ENCODE data around the gene TMF1. TPM values are rescaled to one million over a fixed set of nuclear protein-coding genes. Genes with fewer than 3 reads are reported as not detected.
A peak's percentile ranks its signal among the peaks of the same experiment; 100 is the strongest.

TMF1 gene
- total and polyA plus RNA-seq, 3 donors from 2014 or later: 30.6 to 67.7 (median 37.4) TPM

DNA sequence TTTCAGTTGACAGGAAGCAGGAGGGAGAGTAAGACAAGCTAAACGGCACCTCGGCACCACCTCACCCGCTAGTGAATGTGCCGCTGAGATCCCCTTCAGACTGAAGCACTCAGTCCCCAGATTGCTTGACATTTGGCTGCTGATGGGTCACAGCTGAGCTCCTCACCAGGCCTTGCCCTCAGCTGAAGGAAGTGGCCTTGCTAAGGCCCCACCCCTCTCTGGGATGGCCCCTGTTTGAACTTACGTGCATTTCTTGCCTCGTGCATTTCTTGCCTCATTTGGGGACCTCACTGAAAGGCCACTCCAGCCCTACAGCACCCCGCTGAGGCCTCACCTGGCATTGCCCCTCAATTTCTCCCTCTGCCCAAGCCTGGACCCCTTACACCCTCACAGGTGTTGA, 78.5 kb downstream of the TMF1 start:
- no peak overlapping the region for H3K27ac ChIP-seq
- no peaks in the 10 kb centered on the region for H3K27me3 ChIP-seq
- H3K4me1 ChIP-seq: no peaks in the 10 kb centered on the region
- TF ChIP-seq, protein P1, sequence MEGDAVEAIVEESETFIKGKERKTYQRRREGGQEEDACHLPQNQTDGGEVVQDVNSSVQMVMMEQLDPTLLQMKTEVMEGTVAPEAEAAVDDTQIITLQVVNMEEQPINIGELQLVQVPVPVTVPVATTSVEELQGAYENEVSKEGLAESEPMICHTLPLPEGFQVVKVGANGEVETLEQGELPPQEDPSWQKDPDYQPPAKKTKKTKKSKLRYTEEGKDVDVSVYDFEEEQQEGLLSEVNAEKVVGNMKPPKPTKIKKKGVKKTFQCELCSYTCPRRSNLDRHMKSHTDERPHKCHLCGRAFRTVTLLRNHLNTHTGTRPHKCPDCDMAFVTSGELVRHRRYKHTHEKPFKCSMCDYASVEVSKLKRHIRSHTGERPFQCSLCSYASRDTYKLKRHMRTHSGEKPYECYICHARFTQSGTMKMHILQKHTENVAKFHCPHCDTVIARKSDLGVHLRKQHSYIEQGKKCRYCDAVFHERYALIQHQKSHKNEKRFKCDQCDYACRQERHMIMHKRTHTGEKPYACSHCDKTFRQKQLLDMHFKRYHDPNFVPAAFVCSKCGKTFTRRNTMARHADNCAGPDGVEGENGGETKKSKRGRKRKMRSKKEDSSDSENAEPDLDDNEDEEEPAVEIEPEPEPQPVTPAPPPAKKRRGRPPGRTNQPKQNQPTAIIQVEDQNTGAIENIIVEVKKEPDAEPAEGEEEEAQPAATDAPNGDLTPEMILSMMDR (IDR thresholded peaks at IDR 0.05): no peak
- TF ChIP-seq POLR2A (IDR thresholded peaks at IDR 0.05): no peak
- H3K9me3 ChIP-seq: no peaks in the 10 kb centered on the region
- WGBS, 2 donors: 55% methylated on average over 6 to 7 of the region's 7 CpGs
- no peak overlapping the region for H3K4me3 ChIP-seq
- no peaks in the 10 kb centered on the region for H3K36me3 ChIP-seq (ENCODE audit: low read depth, missing control alignments)
- DNase-seq: no peak
- intact Hi-C loops (cut with DNase I; ENCODE audit: low total_unique reads): no loop called here

DNA sequence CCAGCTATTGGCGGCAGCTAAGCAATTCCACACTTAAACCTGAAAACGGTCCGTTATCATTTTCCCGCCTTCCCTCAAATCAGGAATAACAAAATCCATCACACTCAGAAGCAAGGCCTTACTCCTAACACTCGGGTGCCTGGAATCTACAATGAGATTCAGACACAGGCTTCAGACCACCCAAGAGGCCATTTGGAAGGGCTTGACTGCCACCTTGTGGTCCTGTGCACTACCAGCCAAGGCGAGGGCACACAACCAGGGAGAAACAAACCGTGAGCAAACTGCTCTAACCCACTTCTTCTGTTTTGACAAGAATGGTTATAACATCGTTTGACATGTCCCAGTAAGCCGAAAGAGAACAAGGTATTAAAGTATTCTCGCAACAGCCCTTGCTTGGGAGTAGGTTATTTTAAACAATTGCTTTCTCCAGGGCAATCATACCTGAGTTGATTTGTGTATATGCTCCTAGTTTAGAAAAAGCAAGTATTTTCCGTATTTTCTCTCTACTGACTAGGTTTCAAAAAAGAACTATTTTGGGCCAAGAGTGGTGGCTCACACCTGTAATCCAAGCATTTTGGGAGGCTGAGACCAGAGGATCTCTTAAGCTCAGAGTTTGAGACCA, 79.7 kb downstream of the TMF1 start:
- WGBS, 2 donors: 38 to 47% methylated on average over 11 of the region's 11 CpGs
- DNase-seq: peak; percentile 67
- Histone ChIP-seq H3K4me1 (no peaks in the 10 kb centered on the region), H3K9me3 (no peaks in the 10 kb centered on the region), H3K27me3 (no peaks in the 10 kb centered on the region), H3K27ac (no peak overlapping the region), H3K36me3 (ENCODE audit: low read depth, missing control alignments) (no peaks in the 10 kb centered on the region), H3K4me3 (no peak overlapping the region)
- intact Hi-C loops (cut with DNase I; ENCODE audit: low total_unique reads): no loop called here
- TF ChIP-seq, protein P1 (IDR thresholded peaks at IDR 0.05): peak in 2 of 3 experiments; percentile 48 to 71
- TF ChIP-seq POLR2A (IDR thresholded peaks at IDR 0.05): no peak

MicroRNA genes within 50 kb of the gene (microRNA counts, 767-probe panel; counts per million panel counts)
- microRNA hsa-miR-3136-5p: 0 to 152 counts per million in 2 donors

Small RNA genes lying within 50 kb of the gene (microRNA-seq; reads per million reads assigned to microRNA genes)
- 0 reads per million in 2 donors for gene MIR3136 (ENCODE audit: borderline number of aligned reads in 2 of 2, borderline replicate concordance in 1 of 2)

Small RNA genes lying within 50 kb of the gene (small RNA-seq; reads per million reads assigned to genes)
- 0 reads per million in 2 donors for gene MIR3136

Other genes with a start within 250 kb of the TMF1 start
- 1 to 10 TPM in 1 of 2 donors, under 1 TPM in 1; 0.93 to 3.3 TPM for gene TAFA4, start 119.8 kb downstream of the TMF1 start, total RNA-seq
- 0.66 TPM for gene TAFA4, start 119.8 kb downstream of the TMF1 start, polyA plus RNA-seq (ENCODE audit: insufficient read depth, low read depth, low replicate concordance)
- gene EOGT, start 38.6 kb downstream of the TMF1 start, total RNA-seq: 10 to 100 TPM; 15.0 to 22.7 TPM
- 16.6 TPM for gene EOGT, start 38.6 kb downstream of the TMF1 start, polyA plus RNA-seq (ENCODE audit: insufficient read depth, low read depth, low replicate concordance)
- gene UBA3, start 28.0 kb upstream of the TMF1 start, total RNA-seq: 10 to 100 TPM; 43.1 to 56.2 TPM
- 39.8 TPM for gene UBA3, start 28.0 kb upstream of the TMF1 start, polyA plus RNA-seq (ENCODE audit: insufficient read depth, low read depth, low replicate concordance)
- 10 to 100 TPM; 61.3 to 70.6 TPM for gene ARL6IP5, start 32.6 kb upstream of the TMF1 start, total RNA-seq
- 68.3 TPM for gene ARL6IP5, start 32.6 kb upstream of the TMF1 start, polyA plus RNA-seq (ENCODE audit: insufficient read depth, low read depth, low replicate concordance)
- gene LMOD3, start 70.3 kb upstream of the TMF1 start, total RNA-seq: not detected
- 0.55 TPM for gene LMOD3, start 70.3 kb upstream of the TMF1 start, polyA plus RNA-seq (ENCODE audit: insufficient read depth, low read depth, low replicate concordance)

Measured in testis (tissue), 3 donors.